ENCODE measurements around the gene GALNT18. TPM values are rescaled to one million over a fixed set of nuclear protein-coding genes. Genes with fewer than 3 reads are reported as not detected.
A peak's percentile ranks its signal among the peaks of the same experiment; 100 is the strongest.

The GALNT18 gene
- total RNA-seq, 3 donors from 2014 or later (not counting 1 experiment from before 2014, with no cell fraction given) = 0.18 to 0.42 (median 0.38) TPM

DNA sequence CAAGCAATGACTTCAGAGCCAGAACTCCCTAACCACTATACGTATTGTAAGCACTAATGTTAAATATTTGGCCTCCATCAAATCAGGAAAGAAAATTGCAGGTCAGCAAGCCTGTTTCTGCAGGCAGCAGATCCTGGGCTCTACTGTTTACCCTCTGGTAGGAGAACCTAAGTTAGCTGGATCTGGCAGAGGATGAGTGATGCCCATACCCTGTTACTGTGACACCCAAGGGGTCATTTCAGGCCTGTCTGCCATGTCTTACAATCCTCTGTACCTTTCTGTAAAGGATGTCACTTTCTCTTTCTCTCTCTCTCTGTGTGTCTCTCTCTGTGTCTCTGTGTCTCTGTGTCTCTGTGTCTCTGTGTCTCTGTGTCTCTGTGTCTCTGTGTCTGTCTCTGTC is 375.6 kb downstream of the GALNT18 start:
- Mint-ChIP-seq H3K27me3 (ENCODE audit: low read depth in 2 of 2) (peaks cover 8 to 12% of the 10 kb centered on the region in 2 donors), H3K4me3 (no peak overlapping the region), H3K27ac (peak overlapping the region in 1 of 2 donors; percentile 56), H3K4me1 (peaks cover 0 to 13% of the 10 kb centered on the region in 2 donors), H3K36me3 (no peaks in the 10 kb centered on the region), H3K9me3 (peaks cover 9 to 10% of the 10 kb centered on the region in 2 donors)
- H3K27ac ChIP-seq (ENCODE audit: low read length) = no peak overlapping the region
- H3K9me3 ChIP-seq (ENCODE audit: control insufficient read depth, insufficient read depth, low read length) = no peaks in the 10 kb centered on the region
- H3K4me3 ChIP-seq (ENCODE audit: low read length) = no peak overlapping the region
- 100% methylated on average over 1 of the region's 1 CpG for WGBS (ENCODE audit: insufficient coverage)
- no peaks in the 10 kb centered on the region for H3K27me3 ChIP-seq (ENCODE audit: control insufficient read depth, insufficient read depth, low read length)
- intact Hi-C loops (cut with micrococcal nuclease) = no loop called here
- H3K4me1 ChIP-seq (ENCODE audit: control insufficient read depth, insufficient read depth, low read length) = peaks cover 7% of the 10 kb centered on the region
- TF ChIP-seq, protein P1, sequence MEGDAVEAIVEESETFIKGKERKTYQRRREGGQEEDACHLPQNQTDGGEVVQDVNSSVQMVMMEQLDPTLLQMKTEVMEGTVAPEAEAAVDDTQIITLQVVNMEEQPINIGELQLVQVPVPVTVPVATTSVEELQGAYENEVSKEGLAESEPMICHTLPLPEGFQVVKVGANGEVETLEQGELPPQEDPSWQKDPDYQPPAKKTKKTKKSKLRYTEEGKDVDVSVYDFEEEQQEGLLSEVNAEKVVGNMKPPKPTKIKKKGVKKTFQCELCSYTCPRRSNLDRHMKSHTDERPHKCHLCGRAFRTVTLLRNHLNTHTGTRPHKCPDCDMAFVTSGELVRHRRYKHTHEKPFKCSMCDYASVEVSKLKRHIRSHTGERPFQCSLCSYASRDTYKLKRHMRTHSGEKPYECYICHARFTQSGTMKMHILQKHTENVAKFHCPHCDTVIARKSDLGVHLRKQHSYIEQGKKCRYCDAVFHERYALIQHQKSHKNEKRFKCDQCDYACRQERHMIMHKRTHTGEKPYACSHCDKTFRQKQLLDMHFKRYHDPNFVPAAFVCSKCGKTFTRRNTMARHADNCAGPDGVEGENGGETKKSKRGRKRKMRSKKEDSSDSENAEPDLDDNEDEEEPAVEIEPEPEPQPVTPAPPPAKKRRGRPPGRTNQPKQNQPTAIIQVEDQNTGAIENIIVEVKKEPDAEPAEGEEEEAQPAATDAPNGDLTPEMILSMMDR (IDR thresholded peaks at IDR 0.05) = no peak
- DNase-seq = no peak
- no peaks in the 10 kb centered on the region for H3K36me3 ChIP-seq (ENCODE audit: control insufficient read depth, insufficient read depth, low read length)
- no peak for ATAC-seq

DNA sequence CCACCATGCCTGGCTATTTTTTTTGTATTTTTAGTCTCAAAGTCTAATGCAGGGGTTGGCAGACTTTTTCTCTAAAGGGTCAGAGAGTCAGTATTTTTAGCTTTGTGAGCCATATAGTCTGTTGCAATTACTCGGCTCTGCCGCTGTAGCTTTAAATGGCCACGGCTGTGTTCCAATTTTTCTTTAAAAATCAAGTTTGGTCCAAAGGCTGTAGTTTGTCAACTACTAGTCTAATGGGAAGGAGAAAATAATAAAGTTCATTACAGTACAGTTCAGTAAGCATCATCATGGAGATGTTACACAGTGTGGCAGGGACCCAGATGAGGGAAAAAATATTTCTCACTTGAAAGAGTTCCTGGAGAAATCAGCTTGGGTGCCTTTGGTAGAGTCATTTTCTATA is 376.4 kb downstream of the GALNT18 start:
- peaks cover 0 to 13% of the 10 kb centered on the region in 2 donors for H3K4me1 Mint-ChIP-seq
- H3K27ac Mint-ChIP-seq = no peak overlapping the region
- no peak for ATAC-seq
- peaks cover 9 to 11% of the 10 kb centered on the region in 2 donors for H3K9me3 Mint-ChIP-seq
- H3K4me1 ChIP-seq (ENCODE audit: control insufficient read depth, insufficient read depth, low read length) = peaks cover 7% of the 10 kb centered on the region
- no peaks in the 10 kb centered on the region for H3K9me3 ChIP-seq (ENCODE audit: control insufficient read depth, insufficient read depth, low read length)
- H3K4me3 Mint-ChIP-seq = no peak overlapping the region
- no peaks in the 10 kb centered on the region for H3K36me3 ChIP-seq (ENCODE audit: control insufficient read depth, insufficient read depth, low read length)
- no peak overlapping the region for H3K27ac ChIP-seq (ENCODE audit: low read length)
- no peak overlapping the region for H3K4me3 ChIP-seq (ENCODE audit: low read length)
- whole genome bisulfite sequencing (ENCODE audit: insufficient coverage) = 93% methylated on average over 3 of the region's 3 CpGs
- DNase-seq = no peak
- TF ChIP-seq, protein P1 (IDR thresholded peaks at IDR 0.05) = no peak
- H3K27me3 Mint-ChIP-seq (ENCODE audit: low read depth in 2 of 2) = peaks cover 9 to 12% of the 10 kb centered on the region in 2 donors
- no peaks in the 10 kb centered on the region for H3K27me3 ChIP-seq (ENCODE audit: control insufficient read depth, insufficient read depth, low read length)
- intact Hi-C loops (cut with micrococcal nuclease) = no loop called here
- no peaks in the 10 kb centered on the region for H3K36me3 Mint-ChIP-seq

DNA sequence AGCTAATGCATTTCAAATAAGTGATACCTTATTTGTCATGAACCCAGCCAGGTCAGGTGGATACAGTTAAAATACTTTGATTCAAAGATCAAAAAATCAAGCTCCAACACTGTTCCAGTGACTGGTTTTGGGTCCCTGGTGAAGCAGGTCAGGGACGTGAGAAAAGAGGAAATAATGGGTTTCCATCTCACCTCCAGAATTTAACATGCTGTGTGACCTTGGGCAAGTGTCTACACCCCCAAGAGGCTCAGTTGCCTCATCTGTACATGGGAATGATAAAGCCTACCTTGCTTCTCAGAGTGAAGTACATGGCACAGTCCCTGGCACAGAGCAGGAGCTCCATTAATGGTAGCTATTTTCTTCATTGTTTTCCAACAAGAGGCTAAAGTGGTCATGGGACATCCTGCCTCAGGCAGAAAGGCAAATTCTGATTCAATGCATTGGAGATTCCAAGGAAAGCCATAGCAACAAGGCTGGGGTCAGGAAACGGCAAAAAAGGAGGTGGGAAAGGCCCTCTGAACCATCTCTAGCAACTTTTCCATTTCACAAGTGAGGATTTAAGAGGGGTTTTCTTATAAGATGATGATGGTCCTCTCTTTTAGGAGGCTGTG is 377.2 kb downstream of the GALNT18 start:
- 60% methylated on average over 2 of the region's 2 CpGs for WGBS (ENCODE audit: insufficient coverage)

More for the DNA sequence above, 377.2 kb downstream of the GALNT18 start:
- peaks cover 9 to 12% of the 10 kb centered on the region in 2 donors for H3K27me3 Mint-ChIP-seq (ENCODE audit: low read depth in 2 of 2)
- H3K4me3 Mint-ChIP-seq = no peak overlapping the region
- no peak overlapping the region for H3K27ac Mint-ChIP-seq
- intact Hi-C loops (cut with micrococcal nuclease) = no loop called here
- no peak overlapping the region for H3K4me3 ChIP-seq (ENCODE audit: low read length)
- H3K9me3 ChIP-seq (ENCODE audit: control insufficient read depth, insufficient read depth, low read length) = no peaks in the 10 kb centered on the region
- H3K36me3 Mint-ChIP-seq = no peaks in the 10 kb centered on the region
- TF ChIP-seq, protein P1 (IDR thresholded peaks at IDR 0.05) = no peak
- no peak for DNase-seq
- H3K27me3 ChIP-seq (ENCODE audit: control insufficient read depth, insufficient read depth, low read length) = no peaks in the 10 kb centered on the region
- H3K4me1 ChIP-seq (ENCODE audit: control insufficient read depth, insufficient read depth, low read length) = peaks cover 7% of the 10 kb centered on the region
- H3K36me3 ChIP-seq (ENCODE audit: control insufficient read depth, insufficient read depth, low read length) = no peaks in the 10 kb centered on the region
- H3K9me3 Mint-ChIP-seq = peaks cover 9 to 11% of the 10 kb centered on the region in 2 donors
- H3K4me1 Mint-ChIP-seq = peaks cover 0 to 13% of the 10 kb centered on the region in 2 donors
- peak in 1 of 3 donors; percentile 8 for ATAC-seq
- no peak overlapping the region for H3K27ac ChIP-seq (ENCODE audit: low read length)

All from natural killer cell (primary cell).